Endothelial cell of umbilical vein (primary cell): ENCODE results near the gene SH3PXD2A. TPM values are rescaled to one million over a fixed set of nuclear protein-coding genes. Genes with fewer than 3 reads are reported as not detected.
A peak's percentile ranks its signal among the peaks of the same experiment; 100 is the strongest.

Source experiments
- BruUV-seq: library from RNA; stranded (reverse); fragments of 400-500 nt; replicated peaks from 2 replicates; lab custom pipeline; 2021; lab: Mats Ljungman, UMichigan
- CTCF ChIA-PET: fragments of 300-600, 350-600 bp; sonication (Branson Sonifier 250); formaldehyde crosslinking; loops from one replicate; lab custom pipeline; 2021; ENCODE audit warnings: antibody characterized with exemption, inconsistent platforms; lab: Charles Lee
- POLR2A ChIA-PET: fragments of 300-600, 350-600 bp; sonication (Branson Sonifier 250); formaldehyde crosslinking; loops from one replicate; lab custom pipeline; 2021; ENCODE audit warnings: antibody characterized with exemption, inconsistent platforms; lab: Charles Lee
- DNase-seq: peaks from one replicate; pipeline ENCODE4 v3.0.0-alpha.2; 2011; ENCODE audit warnings: low read depth, low spot score
- FAIRE-seq: peaks from 2 replicates; lab custom pipeline; 2011; peaks lifted over from hg19 to GRCh38; lab: Jason Lieb, UNC
- H2AFZ ChIP-seq: 2 replicates; pipeline ENCODE4 v1.6.0; 2012; ENCODE audit warnings: low read depth, low read length, control low read depth, inconsistent platforms
- H3K27ac ChIP-seq: 2 replicates; pipeline ENCODE4 v1.5.1; 2011; ENCODE audit warnings: low read depth, mild to moderate bottlenecking, control low read depth, low read length, moderate library complexity; ENCODE audit not compliant: insufficient read depth
- H3K27me3 ChIP-seq, 2 experiments: 2 replicates each; pipeline versions ENCODE4 v1.6.0 to v1.6.1; 2011; ENCODE audit warnings: low read length in 2 of 2, mixed read lengths in 1 of 2; ENCODE audit not compliant: control insufficient read depth in 2 of 2, insufficient read depth in 2 of 2
- H3K36me3 ChIP-seq, 2 experiments: 2 replicates in 1 of 2; 3 replicates in 1 of 2; pipeline ENCODE4 v1.5.1; 2011; ENCODE audit warnings: low read length in 2 of 2, mild to moderate bottlenecking in 1 of 2, moderate library complexity in 1 of 2; ENCODE audit not compliant: control insufficient read depth in 2 of 2, insufficient read depth in 2 of 2; ENCODE audit errors: extremely low read depth in 1 of 2
- H3K4me1 ChIP-seq: 3 replicates; pipeline ENCODE4 v1.5.1; 2011; ENCODE audit warnings: mild to moderate bottlenecking, low read length; ENCODE audit not compliant: control insufficient read depth, insufficient read depth; ENCODE audit errors: extremely low read depth
- H3K4me2 ChIP-seq: 2 replicates; pipeline ENCODE4 v1.6.1; 2011; ENCODE audit warnings: low read length, control low read depth, mixed read lengths; ENCODE audit not compliant: insufficient read depth
- H3K4me3 ChIP-seq, 3 experiments: fragments of 200-600 bp in 1 of 3; sonication (generic), shearing (Covaris generic) in 1 of 3; replicated peaks in 1 of 3; 2 replicates each; pipeline ENCODE4 v1.5.1; 2011 to 2016; ENCODE audit warnings: control low read depth in 3 of 3, low read length in 3 of 3, mild to moderate bottlenecking in 2 of 3, inconsistent platforms in 1 of 3, low read depth in 1 of 3, moderate library complexity in 1 of 3; ENCODE audit not compliant: insufficient read depth in 1 of 3
- H3K79me2 ChIP-seq: 2 replicates; pipeline ENCODE4 v1.6.0; 2012; ENCODE audit warnings: low read length, inconsistent platforms; ENCODE audit not compliant: control insufficient read depth, insufficient read depth
- H3K9ac ChIP-seq: replicated peaks from 2 replicates; pipeline ENCODE3; 2011; ENCODE audit warnings: low read length, control low read depth; ENCODE audit not compliant: insufficient read depth; ENCODE audit errors: extremely low read depth
- H3K9me1 ChIP-seq: replicated peaks from 3 replicates; pipeline ENCODE4 v1.6.0; 2011; ENCODE audit warnings: mild to moderate bottlenecking, low read length; ENCODE audit not compliant: control insufficient read depth, insufficient read depth; ENCODE audit errors: extremely low read depth
- H3K9me3 ChIP-seq: replicated peaks from 2 replicates; pipeline ENCODE4 v1.5.1; 2012; ENCODE audit warnings: low read length, inconsistent platforms; ENCODE audit not compliant: control insufficient read depth, insufficient read depth
- H4K20me1 ChIP-seq: replicated peaks from 2 replicates; pipeline ENCODE3; 2011; ENCODE audit warnings: mild to moderate bottlenecking, low read length; ENCODE audit not compliant: control insufficient read depth, insufficient read depth; ENCODE audit errors: extremely low read depth
- EZH2 ChIP-seq: IDR thresholded peaks from 2 replicates; pipeline ENCODE4 v1.6.1; 2012; ENCODE audit warnings: borderline replicate concordance, low read depth, mild to moderate bottlenecking, moderate library complexity, low read length, inconsistent platforms; ENCODE audit not compliant: severe bottlenecking
- FOS ChIP-seq: IDR thresholded peaks from 2 replicates; pipeline ENCODE4 v1.6.1; 2011; ENCODE audit warnings: mild to moderate bottlenecking, low read length, moderate library complexity, borderline replicate concordance; ENCODE audit not compliant: insufficient read depth
- GATA2 ChIP-seq: IDR thresholded peaks from 2 replicates; pipeline ENCODE4 v1.7.0; 2011; ENCODE audit warnings: low read depth, mild to moderate bottlenecking, moderate library complexity, mixed read lengths, low read length; ENCODE audit not compliant: insufficient read length, insufficient read depth
- JUN ChIP-seq: IDR thresholded peaks from 2 replicates; pipeline ENCODE4 v1.6.1; 2011; ENCODE audit warnings: borderline replicate concordance, low read depth; ENCODE audit not compliant: insufficient read length, insufficient read depth
- MAX ChIP-seq: IDR thresholded peaks from 2 replicates; pipeline ENCODE4 v1.6.1; 2011; ENCODE audit not compliant: insufficient read depth, insufficient read length
- MYC ChIP-seq: IDR thresholded peaks from one replicate; pipeline ENCODE4 v1.6.1; 2011; ENCODE audit warnings: mild to moderate bottlenecking, low read depth, low read length
- POLR2A ChIP-seq: IDR thresholded peaks from 2 replicates; pipeline ENCODE4 v1.6.1; 2012; ENCODE audit warnings: low read depth, mild to moderate bottlenecking, control low read depth, low read length
- POLR2AphosphoS5 ChIP-seq: IDR thresholded peaks from 2 replicates; pipeline ENCODE4 v1.6.1; 2012; ENCODE audit warnings: low read depth, mild to moderate bottlenecking, control low read depth, low read length, moderate library complexity; ENCODE audit not compliant: insufficient read depth
- dilution Hi-C: fragments of 300-500 bp; cut with MboI; formaldehyde crosslinking; loops from one replicate; pipeline ENCODE4 v1.15.0; 2019; ENCODE audit warnings: low sequenced_read_pairs; ENCODE audit not compliant: extremely low pct_ligation_motif_present
- intact Hi-C: fragments of 100-400 bp; cut with micrococcal nuclease; formaldehyde crosslinking; loops from one replicate; pipeline ENCODE4 v1.10.0; 2022
- polyA plus RNA-seq, 4 experiments: library from polyadenylated mRNA; depleted of rRNA in 3 of 4; stranded (reverse) in 3 of 4; unstranded in 1 of 4; fragments of >200 nt; gene quantifications; 2 replicates each; pipeline versions ENCODE4 v1.2.1 to v1.2.3, GENCODE V29; 2011 to 2012; ENCODE audit warnings: missing spikeins in 1 of 4
- total RNA-seq: library from RNA; stranded (reverse); gene quantifications from 2 replicates; pipeline ENCODE4 v1.2.3, GENCODE V29; 2021
- TF ChIP-seq, protein P1 (sequence below), 2 donors: IDR thresholded peaks; 1 replicate in 1 of 2; 2 replicates in 1 of 2; pipeline ENCODE4 v1.5.1; 2011; ENCODE audit warnings: low read length in 2 of 2, mild to moderate bottlenecking in 2 of 2, moderate library complexity in 2 of 2, control low read depth in 1 of 2, inconsistent platforms in 1 of 2, low read depth in 1 of 2; ENCODE audit not compliant: insufficient read depth in 1 of 2; ENCODE audit errors: extremely low read depth in 1 of 2

SH3PXD2A gene
- total and polyA plus RNA-seq, 2 donors (not counting 3 experiments of a cell fraction or from before 2014, with no cell fraction given) = 1.4 to 5.1 TPM

DNA sequence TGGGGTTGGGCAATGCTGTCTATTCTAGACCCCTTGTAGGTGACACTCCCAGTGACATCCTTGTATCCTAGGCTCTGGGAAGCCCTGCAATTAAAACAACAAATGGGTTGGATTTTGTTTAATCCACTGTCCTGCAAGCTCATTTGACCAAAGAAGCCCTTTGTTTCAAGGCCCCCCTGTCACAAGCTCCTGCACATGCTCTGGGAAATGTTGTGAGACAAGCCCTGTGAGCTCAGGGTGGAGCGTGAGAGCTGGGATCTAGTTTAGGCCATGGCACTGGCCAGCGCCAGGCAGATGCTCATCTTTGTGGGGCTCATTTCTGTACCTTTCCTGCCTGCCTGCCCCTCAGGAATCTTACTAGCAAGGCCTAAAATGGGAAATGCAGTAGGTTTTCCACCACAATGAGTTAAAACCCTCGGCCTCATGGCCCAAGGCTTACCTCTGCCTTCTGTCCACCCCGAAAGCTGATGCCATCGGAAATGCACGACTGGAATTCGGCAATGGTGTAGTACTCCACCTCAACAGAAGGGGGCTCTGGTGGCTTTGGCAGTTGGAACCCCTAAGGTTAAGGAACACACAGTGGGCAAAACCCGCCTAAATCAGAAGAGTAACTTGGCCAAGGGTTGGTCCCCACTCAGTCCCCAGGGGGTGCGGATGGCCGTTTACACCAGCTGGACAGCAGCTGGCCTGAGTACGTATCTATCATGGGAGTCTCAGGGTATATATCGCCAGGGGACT, 249.8 kb downstream of the SH3PXD2A start:
- dilution Hi-C loops = no loop called here
- Histone ChIP-seq H3K4me3 (no peak overlapping the region), H3K4me2 (no peak overlapping the region), H3K9me3 (no peaks in the 10 kb centered on the region), H3K27ac (no peak overlapping the region), H3K27me3 (no peaks in the 10 kb centered on the region), H3K4me1 (no peaks in the 10 kb centered on the region), H2AFZ (no peak overlapping the region), H3K79me2 (no peaks in the 10 kb centered on the region), H3K36me3 (peaks cover 0 to 2% of the 10 kb centered on the region in 2 experiments), H3K9ac (no peak overlapping the region), H4K20me1 (no peaks in the 10 kb centered on the region), H3K9me1 (no peaks in the 10 kb centered on the region)
- peak; percentile 28 for DNase-seq
- no peak for FAIRE-seq
- TF ChIP-seq, protein P1, sequence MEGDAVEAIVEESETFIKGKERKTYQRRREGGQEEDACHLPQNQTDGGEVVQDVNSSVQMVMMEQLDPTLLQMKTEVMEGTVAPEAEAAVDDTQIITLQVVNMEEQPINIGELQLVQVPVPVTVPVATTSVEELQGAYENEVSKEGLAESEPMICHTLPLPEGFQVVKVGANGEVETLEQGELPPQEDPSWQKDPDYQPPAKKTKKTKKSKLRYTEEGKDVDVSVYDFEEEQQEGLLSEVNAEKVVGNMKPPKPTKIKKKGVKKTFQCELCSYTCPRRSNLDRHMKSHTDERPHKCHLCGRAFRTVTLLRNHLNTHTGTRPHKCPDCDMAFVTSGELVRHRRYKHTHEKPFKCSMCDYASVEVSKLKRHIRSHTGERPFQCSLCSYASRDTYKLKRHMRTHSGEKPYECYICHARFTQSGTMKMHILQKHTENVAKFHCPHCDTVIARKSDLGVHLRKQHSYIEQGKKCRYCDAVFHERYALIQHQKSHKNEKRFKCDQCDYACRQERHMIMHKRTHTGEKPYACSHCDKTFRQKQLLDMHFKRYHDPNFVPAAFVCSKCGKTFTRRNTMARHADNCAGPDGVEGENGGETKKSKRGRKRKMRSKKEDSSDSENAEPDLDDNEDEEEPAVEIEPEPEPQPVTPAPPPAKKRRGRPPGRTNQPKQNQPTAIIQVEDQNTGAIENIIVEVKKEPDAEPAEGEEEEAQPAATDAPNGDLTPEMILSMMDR (IDR thresholded peaks at IDR 0.05; ENCODE audit: extremely low read depth in 1 of 2, insufficient read depth in 1 of 2, low read depth in 1 of 2, low read length in 2 of 2) = peak; percentile 63 to 71
- no peak for TF ChIP-seq GATA2
- BruUV-seq = no TSS peak
- POLR2A ChIA-PET = no interaction called here
- CTCF ChIA-PET = interaction anchor here (0.9 to 4.9 kb wide), 19 partner anchors 9 to 128 kb away, joined by 3 to 99 read pairs (median 4); partner anchors contain the start of gene NEURL1
- intact Hi-C loops = loop anchor here (1.0 kb wide), 1 partner anchor 81 kb away; no protein-coding TSS in a partner anchor

GRCh38 chr10:103603382-103603781, 252.0 kb downstream of the SH3PXD2A start:
- Histone ChIP-seq H3K4me1 (peaks cover 3% of the 10 kb centered on the region), H3K27ac (no peak overlapping the region), H3K4me2 (no peak overlapping the region), H3K9me3 (no peaks in the 10 kb centered on the region), H3K9me1 (no peaks in the 10 kb centered on the region), H3K9ac (no peak overlapping the region), H2AFZ (no peak overlapping the region), H3K4me3 (no peak overlapping the region), H4K20me1 (no peaks in the 10 kb centered on the region), H3K36me3 (peaks cover 0 to 2% of the 10 kb centered on the region in 2 experiments), H3K79me2 (no peaks in the 10 kb centered on the region), H3K27me3 (no peaks in the 10 kb centered on the region)
- no TSS peak for BruUV-seq
- TF ChIP-seq GATA2 (no peak), MAX (no peak), MYC (no peak), POLR2A (no peak), JUN (no peak), FOS (no peak), POLR2AphosphoS5 (no peak), EZH2 (no peak)
- TF ChIP-seq, protein P1 (IDR thresholded peaks at IDR 0.05; ENCODE audit: extremely low read depth in 1 of 2, insufficient read depth in 1 of 2, low read depth in 1 of 2, low read length in 2 of 2) = no peak
- POLR2A ChIA-PET = no interaction called here
- DNase-seq = no peak
- intact Hi-C loops = no loop called here
- FAIRE-seq = no peak
- dilution Hi-C loops = no loop called here
- CTCF ChIA-PET = interaction anchor here (0.9 to 4.9 kb wide), 4 partner anchors 8 to 83 kb away, joined by 3 to 99 read pairs (median 4); no protein-coding TSS in a partner anchor
